Measurements from ENCODE around the gene EVA1C. TPM values are rescaled to one million over a fixed set of nuclear protein-coding genes. Genes with fewer than 3 reads are reported as not detected.
"Not testable (repeated sequence)": the region's sequence is repeated elsewhere in the genome, so short reads cannot be mapped to it uniquely, and the experiment has no call there.

Gene EVA1C
- total RNA-seq, 1 donor from 2014 or later = 50.3 TPM

DNA sequence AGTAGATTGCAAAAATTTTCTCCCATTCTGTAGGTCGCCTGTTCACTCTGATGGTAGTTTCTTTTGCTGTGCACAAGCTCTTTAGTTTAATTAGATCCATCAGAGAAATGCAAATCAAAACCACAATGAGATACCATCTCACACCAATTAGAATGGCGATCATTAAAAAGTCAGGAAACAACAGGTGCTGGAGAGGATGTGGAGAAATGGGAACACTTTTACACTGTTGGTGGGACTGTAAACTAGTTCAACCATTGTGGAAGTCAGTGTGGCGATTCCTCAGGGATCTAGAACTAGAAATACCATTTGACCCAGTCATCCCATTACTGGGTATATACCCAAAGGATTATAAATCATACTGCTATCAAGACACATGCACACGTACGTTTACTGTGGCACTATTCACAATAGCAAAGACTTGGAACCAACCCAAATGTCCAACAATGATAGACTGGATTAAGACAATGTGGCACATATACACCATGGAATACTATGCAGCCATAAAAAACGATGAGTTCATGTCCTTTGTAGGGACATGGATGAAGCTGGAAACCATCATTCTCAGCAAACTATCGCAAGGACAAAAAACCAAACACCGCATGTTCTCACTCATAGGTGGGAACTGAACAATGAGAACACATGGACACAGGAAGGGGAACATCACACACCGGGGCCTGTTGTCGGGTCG lies 21.8 kb upstream of the EVA1C start:
- not testable (repeated sequence) for DNase-seq (ENCODE audit: low spot score)

- DNase-seq (ENCODE audit: low spot score) = no peak
These were observed 20.8 kb upstream of the EVA1C start for GRCh38 chr21:32391755-32392154.

GRCh38 chr21:32392299-32392879 lies 20.1 kb upstream of the EVA1C start:
- no peak for DNase-seq (ENCODE audit: low spot score)

DNA sequence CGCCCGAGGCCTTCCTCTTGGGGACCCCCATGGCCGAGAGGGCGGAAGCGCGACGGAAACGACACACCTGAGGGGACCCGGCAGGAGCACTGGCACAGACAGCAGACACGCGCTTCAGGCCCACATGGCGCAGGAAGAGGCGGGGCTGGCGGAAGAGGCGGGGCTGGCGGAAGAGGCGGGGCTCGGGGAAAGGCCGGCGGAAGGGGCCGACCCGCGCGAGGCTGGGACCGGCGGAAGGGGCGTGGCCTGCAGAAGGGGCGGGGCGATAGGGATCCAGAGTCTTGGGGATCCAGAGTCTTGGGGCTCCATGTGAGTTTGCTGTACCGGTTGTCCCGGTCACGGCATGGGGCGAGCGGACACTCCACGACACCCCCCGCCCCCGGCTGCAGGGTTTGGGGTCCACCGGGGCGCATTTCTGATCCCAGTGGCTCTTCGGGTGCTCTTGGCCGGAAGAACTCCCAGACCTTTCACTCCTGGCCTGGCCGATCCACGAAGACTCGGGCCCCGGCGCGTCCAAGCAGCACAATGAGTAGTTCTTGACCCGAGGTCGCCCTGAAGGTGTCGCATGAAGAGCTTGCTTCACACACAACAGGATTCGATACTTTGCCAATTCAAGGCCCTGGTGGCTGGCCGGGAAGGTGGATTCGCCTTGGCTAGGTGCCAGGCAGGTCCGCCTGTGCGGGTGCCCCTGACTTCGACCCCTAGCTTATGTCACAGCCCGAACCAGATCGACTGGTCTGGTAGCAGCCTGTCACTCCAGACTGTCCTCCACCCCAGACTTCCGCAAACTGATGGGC lies 19.4 kb upstream of the EVA1C start, which contains the start of gene URB1:
TSS of gene URB1 (minus strand) at position 133 of the 797 bp plus-strand sequence. CDS start at position 31, 102 bp downstream.
- peak; percentile 97 for DNase-seq (ENCODE audit: low spot score)

- DNase-seq (ENCODE audit: low spot score) = no peak
These were observed 18.9 kb upstream of the EVA1C start for GRCh38 chr21:32393677-32394001.

GRCh38 chr21:32403201-32403777 lies 9.2 kb upstream of the EVA1C start:
- no peak for DNase-seq (ENCODE audit: low spot score)

DNA sequence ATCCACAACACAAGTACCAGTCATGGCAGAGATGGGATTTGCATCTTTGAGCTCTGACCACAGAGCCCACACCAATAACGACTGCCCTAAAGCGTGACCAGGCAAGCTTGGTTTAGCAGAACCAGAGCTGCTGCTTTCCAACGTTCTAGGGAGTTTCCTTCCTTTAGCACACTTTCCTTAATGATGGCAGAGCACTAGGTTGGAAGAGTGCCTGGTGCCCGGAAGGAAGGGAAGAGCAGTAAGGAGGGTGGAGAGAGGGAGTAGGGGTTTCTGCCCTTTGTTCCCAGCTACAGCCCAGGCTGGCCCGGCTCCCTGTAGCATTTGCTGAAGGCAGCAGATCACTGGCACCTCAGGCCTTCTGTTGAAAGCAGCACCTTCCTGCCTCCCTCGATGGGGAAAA lies 6.1 kb upstream of the EVA1C start:
- DNase-seq (ENCODE audit: low spot score) = no peak

GRCh38 chr21:32410291-32410690 lies 2.2 kb upstream of the EVA1C start:
- DNase-seq (ENCODE audit: low spot score) = no peak

DNA sequence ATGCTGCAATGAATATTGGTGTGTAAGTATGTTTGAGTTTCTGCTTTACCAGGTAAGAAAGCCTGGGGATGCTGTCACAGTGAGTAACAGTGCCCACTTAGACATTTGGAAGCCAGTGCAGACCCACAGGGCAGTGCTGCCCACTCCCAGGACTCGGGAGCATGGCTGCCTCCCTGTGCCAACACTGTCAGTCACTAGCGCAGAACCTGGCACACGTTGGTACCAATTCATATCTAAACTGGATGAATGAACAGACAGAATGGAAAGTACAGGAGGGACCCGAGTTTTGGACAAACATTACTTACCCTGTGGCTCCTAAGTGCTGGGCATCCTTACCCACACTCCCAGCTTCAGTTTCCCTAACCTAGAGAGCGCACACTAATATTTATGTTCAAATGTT lies 1.6 kb upstream of the EVA1C start:
- no peak for DNase-seq (ENCODE audit: low spot score)

GRCh38 chr21:32411350-32412161 lies 950 bp upstream of the EVA1C start:
- peak; percentile 96 for DNase-seq (ENCODE audit: low spot score)

GRCh38 chr21:32413015-32413504 lies 554 bp downstream of the EVA1C start:
- no peak for DNase-seq (ENCODE audit: low spot score)

- no peak for DNase-seq (ENCODE audit: low spot score)
These were observed 1.4 kb downstream of the EVA1C start for GRCh38 chr21:32413697-32414578.

- DNase-seq (ENCODE audit: low spot score) = no peak
These were observed 2.3 kb downstream of the EVA1C start for GRCh38 chr21:32414579-32415358.

DNA sequence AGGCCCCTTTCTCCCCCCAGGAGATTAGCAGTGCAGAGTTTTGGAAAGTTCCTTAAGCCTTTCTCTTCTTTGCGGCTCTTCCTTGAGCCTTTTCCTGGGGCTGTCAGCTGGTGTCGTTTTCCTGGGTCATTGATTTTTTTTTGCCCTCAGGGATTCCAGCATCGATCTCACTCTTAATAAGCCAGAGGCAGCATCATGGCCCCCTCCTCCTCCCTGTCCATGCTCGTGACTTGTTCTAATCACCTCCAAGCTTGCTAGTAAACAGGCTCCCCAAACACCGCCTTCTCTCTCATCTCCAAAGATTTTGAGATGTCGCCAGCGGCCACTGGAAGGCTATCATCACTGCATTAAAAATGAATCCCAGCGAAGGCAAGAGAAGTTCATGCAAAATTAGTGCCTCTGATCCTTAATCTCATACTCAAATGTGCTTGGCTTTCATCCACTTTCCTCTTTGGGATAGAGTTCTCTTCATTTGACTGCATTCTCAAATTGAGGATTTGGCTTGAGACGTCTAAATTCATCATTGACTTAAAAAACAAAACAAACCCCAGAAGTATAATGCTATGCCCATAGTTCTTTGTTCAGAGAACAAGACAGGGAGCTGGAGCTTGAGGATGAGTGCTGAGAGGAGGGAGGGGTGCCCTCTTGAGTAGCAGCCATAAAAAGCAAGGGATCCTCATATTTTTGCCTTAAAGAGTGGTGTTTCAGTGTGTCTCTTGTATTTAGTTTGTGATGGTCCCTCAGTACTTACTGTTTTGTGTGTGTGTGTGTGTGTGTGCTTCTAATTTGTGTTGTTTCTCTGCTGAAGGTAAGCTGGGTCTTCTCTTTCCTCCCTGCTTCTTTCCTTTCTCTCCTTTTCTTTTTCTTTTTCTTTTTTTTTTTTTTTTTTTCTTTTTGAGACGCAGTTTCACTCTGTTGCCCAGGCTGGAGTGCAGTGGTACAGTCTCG lies 3.2 kb downstream of the EVA1C start:
- no peak for DNase-seq (ENCODE audit: low spot score)

- no peak for DNase-seq (ENCODE audit: low spot score)
These were observed 5.6 kb downstream of the EVA1C start for GRCh38 chr21:32418146-32418545.

DNA sequence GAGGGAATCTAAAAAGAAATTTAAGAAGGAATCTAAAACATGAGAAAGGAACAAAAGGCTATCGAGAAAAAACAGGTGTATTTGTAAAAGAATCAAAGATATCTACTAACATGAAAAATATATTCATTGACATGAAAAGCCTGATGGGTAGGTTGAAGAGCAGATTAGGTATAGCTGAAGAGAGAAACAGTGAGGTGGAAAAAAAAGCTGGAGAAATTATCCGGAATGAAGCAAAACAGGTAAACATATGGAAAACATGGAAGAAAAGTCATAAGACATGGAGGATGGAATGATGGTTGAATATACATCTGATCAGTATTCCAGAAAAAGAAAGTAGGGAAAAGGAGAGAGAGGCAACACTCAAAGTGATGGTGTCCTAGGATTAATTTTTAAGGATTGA lies 9.6 kb downstream of the EVA1C start:
- no peak for DNase-seq (ENCODE audit: low spot score)

DNA sequence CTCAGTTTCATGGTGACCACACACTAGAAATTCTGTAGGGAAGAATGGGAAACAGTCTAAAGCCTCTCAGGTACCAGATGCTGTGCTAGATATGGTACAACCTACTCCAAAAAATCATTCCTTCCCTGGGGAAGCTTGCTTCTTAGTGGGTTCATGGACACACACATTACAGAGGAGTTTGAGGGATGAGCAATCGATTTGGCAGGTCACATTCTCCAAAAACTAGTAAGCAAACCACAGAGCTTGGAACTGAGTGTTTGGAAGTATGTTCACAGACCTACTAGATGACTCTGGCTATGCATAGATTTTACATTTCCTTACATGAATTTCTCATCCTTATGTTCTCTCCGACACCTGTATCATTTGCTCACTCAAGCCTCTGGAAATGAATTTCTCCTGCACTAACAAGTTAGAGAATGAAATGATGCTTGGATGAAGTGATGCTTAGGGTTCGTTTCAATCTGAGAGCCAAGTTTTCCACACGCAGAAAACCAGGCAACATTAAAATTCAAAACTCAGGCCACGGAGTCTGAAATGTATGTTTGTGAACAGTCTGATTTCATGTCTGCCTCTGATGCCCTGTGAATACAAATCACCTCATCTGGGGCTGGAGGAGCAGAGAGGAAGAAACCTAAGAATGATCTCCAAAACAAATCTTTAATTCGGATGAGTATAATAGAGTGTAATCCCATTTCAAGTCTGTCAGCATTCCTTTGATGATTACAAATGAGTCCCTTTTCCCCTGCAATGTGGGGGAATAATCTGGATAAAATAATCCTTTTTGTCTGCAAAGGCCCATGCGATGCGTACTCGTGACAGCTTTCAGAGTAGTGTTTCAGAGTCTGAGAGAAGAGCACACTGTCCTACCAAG lies 11.0 kb downstream of the EVA1C start:
- DNase-seq (ENCODE audit: low spot score) = no peak
